ENCODE results near the gene PPP2R2B. TPM values are rescaled to one million over a fixed set of nuclear protein-coding genes. Genes with fewer than 3 reads are reported as not detected.

The PPP2R2B gene
- total RNA-seq, 1 donor from 2014 or later: 2.2 TPM

DNA sequence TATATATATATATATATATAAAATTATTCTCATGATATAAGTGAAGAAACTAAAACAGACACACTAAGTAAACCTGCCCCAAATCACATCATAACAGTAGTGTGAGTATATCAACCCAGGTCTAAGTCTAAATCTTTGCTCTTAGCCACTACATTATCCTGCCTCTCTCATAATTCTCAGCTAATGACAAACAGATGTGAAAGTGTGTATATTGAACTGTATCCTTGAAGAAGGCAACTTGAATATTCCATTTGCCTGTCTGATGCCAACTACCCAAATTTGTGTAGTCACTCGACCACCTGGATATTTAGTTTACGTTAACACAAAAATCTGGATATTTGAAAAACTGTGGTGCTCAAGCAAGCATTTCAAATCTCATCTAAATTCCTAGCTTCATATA, 97.4 kb downstream of the PPP2R2B start:
- DNase-seq: no peak

DNA sequence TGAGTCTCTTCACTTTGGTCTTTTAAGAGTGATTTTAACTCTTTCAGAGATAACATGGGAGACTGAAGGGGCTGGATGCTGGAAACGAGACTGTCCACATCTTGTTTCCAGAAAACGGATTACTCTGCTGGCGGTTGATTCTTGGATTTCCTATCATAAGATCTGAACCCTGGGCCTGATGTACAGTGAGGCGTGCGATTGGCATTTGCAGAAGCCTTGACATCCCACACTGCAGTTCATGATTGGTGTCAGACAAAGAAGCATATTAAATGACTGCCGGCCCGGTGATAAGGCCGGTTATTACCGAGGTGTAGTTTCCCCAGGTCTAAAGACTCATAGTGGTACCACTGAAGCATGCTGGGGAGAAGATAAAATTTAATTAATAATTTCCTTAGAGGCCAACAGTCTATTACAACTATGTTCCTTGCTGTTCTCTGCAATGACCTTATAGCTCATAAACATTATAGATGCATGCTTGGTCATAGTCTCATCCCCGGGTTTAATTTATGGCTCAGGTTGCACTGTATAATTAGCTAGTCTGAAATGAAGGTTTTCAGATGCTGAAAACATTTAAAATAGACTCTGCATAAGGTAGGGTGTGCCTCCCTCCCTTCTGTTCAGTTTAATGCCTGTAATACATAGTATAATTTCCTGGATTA, 99.2 kb downstream of the PPP2R2B start:
- no peak for DNase-seq

DNA sequence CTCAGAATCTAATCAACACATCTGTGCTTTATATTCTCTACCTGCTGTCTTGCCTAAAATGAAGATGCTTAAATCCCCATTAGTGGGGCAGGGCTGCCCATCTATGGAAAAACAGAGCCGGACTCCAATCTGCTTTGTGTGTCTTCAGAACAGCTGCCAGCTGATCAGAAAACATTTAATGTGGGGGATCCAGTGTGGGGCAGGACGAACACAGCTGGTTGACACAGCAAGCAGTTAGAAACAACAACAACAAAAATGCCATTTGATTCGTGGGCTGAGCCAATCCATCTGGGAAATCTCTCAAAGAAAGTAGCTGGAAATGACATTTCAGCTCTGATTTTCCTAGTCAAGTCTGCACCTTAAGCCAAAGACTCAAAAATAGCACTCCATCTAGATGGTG, 99.8 kb downstream of the PPP2R2B start:
- no peak for DNase-seq

DNA sequence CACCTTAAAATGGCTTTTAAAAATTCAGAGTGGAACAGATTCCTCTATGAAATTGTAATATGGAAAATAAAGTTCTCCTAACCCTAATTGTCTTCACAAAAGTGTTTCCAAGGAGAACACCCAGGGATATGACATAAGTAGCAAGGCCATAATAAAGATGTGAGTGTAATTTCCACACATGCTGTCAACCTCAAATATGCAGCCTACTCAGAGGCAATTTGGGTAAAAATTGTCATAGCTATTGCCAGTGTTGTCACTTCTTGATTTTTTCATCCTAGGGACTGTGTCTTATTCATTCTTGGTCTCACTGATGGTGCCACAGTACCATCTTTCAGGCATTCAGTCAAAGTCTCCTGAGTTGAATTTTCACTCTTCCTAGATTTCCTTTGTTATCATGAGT, 100.3 kb downstream of the PPP2R2B start:
- DNase-seq: no peak

DNA sequence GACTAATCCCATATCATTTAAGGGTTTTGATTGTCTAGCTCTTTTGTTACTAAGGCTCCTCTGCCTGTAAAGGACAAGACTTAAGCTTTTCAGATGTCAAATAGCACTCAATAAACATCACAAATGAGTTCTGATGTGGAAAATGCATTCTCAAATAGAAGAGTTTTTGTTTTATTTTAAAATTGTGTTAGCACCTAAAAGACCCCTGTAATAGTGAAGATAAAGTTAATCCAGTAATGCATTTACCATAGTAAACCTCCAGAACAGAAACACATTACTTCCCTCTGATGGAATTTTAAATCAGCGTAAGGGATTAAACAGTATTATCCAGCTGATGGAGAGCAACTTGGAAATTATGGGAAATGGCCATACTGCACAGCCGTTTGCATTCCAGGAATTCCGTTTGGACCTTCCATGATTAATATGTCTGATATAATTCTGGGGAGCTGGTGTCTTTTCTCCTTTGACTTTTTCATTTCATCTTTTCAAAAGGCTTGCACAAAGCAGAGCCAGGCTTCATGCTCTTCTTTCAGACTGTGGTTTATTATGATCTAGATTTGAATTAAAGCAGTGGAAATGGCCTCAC, 105.6 kb downstream of the PPP2R2B start:
- no peak for DNase-seq

DNA sequence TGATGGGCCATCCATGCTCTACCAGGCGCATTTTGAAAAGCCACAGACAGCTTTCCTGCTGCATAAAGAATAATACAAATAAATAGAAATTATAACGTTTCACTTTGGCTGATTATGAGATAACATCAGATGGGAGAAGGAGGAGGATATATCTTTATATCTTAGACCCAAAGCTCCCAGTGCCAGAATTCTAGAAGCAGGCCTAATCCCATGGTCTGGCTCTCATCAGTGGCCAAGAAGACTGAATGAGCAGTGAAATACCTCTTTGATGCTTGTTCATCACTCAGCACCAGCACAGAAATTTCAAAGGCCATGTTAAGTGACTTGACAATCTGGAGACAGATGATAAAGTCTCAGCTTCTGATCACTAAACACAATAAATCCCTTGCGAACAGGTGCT, 107.6 kb downstream of the PPP2R2B start:
- DNase-seq: no peak

DNA sequence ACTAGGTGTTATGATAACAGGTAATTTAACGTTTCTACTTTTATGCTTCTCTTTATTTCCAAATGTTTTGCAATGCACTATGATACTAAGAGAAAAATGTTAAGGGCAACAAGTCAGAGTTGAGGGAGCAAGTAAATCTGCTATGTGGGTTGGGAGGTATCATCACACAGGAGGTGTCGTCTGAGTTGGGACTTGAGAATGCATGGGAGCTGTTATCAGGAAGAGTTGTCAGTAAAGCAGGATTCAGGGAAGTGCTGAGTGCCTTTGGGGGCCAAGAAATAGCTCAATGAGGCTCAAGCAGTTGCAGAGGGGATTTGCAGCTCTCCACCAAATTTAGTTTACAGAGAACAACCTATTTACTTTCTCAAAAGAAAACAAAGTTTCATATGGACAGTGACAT, 108.0 kb downstream of the PPP2R2B start:
- DNase-seq: no peak

DNA sequence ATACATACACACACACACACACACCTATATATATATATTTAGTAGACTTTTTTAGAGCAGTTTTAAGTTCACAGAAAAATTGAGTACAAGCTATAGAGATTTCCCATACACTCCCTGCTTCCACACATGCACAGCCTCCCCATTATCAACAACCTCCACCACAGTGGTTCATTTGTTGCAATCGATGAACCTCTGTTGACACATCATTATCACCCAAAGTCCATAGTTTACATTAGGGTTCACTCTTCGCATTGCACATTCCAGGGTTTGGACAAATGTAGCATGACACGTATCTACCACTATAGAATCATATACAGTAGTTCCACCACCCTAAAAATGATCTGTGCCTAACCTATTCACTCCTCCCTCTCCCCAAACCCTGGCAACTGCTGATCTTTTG, 111.0 kb downstream of the PPP2R2B start:
- DNase-seq: no peak

DNA sequence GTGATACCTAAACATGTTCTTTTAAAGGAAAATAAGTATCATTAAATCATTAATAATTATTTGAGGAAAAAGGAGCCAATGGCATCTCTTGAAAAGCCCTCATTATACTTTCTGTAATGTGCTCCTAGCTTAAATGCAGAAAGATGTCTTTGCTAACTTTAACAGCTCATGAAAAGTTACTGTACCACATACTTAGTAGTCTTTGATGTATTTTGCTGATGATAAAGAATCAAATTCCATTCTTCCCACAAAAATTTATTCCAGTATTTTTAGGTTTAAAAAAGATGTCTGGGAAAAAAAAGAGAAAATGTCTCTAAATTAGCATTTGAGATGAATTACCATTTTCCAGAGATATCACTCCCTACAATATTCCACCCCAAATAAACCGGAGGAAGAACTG, 112.5 kb downstream of the PPP2R2B start:
- no peak for DNase-seq

DNA sequence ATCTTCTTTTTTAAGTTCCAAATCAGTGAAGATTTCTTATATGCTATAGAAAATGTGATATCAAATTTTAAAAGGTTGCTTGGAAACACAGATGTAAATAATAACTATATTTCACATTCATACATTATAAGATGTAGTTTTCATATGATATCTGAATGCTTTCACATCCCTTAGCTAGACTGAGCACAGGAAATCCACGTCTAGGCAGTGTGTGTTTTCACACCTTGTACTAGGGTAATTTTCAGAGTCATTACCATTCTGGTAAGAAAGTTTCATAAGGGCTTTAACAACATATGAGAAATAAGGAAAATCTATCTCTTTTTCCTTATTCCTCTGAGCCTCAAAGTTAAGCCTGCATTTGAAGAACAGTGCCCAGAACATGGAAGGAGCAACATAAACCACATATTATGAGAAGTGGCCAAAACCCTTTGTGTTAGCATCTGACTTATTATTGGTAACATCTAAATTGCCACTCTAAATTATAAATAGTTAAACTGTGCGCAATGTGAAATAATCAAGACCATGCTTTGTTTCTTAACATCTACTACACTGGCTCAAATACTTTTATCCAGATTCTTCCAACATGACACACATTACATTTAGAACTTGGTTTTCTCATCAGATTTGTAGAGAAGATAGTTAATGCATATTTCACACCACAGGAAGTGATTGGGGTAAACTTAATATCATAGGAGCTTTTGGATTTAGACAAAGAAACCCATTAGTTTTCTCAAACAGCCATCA, 113.3 kb downstream of the PPP2R2B start:
- no peak for DNase-seq

DNA sequence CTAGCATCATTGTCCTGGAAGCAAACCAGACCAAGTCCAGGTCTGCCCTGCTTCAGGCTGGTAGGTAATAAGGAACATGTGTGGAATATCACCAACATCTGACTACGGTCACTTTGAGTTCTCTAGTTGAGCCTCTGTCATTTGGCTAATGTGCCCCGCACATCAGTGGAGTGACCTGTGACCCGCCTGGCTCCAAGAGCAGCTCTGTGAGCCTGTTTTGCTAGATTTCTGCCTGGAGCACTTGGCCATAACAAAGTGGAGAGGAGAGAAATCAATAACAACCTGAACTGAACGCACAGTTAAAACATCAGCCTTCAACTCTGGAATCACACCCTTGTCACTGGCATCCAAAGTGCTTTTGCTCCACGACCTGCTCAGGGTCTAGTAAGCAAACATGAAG, 115.7 kb downstream of the PPP2R2B start:
- no peak for DNase-seq

DNA sequence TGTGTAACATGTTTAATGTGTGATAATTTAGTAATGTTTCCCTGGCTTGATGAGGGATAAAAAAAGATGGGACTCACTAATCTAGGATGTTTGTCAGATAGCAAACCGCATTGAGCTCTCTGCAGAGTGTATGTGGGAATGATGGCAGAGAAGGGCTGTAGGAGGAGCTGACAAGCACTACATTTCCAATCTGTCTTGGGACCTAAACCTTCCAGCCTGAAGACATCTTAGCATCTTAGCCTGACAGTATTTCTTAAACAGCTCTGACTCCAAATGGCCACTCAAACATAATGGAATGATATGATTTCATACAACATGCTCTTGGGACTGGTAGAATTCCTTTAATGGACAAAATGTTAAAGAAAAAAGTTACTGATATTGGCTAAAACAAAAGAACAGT, 116.7 kb downstream of the PPP2R2B start:
- peak; percentile 42 for DNase-seq

DNA sequence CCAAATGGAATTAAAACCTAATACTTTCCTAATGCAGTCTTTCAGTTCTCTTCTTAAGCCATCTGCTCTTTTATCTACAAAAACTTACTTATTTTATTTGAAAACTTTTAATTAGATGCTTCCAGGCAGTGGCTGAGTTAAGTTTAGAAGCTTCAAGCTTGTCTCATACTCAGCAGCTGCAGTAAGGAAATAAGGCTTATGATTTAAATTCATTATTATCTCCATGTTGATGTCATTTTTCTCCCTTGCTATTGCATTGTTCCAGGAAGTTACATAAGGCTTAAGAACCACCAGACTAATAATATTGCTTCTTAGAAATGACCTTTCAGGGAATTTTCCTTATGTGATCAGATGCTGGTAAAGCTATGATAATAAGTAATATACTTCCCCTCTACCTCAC, 119.6 kb downstream of the PPP2R2B start:
- DNase-seq: no peak

DNA sequence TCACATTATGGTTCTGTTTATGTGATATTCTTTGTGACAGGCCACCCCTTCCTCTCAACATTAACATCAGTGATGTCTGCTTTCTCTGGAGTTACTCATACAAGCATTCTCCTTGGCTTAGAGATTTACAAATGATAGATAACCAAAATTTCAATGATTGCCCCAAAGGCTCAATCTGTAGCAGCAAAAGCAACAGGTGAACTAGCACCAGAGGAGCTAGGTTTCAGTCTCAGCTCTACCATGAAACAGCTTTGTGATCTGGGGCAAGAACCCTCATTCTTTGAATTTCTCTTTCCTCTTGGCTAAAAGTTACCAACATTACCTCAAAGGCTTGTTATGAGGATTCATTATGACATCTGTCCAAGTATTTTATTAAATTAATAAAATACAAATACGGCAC, 120.5 kb downstream of the PPP2R2B start:
- DNase-seq: no peak

DNA sequence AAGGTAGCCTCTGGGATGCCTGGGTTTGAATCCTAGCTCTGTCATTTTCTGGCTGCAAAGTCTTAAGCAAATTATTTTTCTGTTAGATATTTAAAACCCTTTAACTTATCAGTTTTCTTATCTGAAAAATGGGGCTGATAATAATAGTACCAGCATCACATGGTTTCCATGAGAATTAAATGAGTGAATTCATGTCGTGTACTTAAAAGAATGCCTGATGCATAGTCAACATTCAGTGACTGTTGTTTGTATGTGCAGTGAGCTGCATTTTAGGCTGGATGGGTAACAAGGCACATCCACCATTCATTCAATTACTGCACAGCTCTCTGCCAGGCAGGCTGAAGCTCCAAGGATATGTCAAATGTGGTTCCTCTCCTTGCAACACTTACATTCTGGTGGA, 122.0 kb downstream of the PPP2R2B start:
- no peak for DNase-seq

DNA sequence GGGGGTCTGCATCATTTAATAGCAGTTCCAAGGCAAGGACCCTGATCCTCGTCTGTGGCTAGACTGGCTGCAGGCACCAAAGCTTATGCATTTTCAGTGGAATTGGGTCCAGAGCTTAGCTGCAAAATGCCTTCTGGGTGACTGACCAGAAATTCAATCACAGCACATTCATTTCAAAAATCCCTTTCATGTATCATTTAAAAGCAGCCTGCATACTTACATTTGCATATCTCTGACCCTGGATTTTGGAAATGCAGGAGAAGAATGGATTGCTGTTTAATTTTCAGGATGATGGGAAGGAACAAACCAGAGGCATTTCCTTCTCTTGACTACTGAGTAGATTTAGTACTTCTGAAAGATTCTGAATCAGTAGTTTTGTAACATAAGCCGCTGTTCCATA, 122.8 kb downstream of the PPP2R2B start:
- DNase-seq: no peak

DNA sequence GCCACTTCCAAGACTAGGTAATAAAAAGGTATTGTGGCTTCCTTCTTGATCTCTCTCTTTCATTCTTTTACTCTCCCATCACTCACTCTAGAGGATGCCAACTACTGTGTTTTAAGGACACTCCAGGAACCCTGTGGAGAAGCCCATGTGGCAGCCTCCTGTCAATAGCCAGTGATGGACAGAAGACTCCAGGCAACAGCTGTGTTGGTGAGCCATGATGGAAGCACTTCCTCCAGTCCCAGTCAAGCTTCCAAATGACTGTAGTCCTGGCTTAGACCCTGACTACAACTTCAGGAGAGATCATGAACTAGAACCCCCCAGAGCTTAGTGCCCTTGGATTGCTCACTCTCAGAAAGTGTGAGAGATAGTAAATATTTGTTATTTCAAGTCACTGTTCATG, 123.9 kb downstream of the PPP2R2B start:
- no peak for DNase-seq

DNA sequence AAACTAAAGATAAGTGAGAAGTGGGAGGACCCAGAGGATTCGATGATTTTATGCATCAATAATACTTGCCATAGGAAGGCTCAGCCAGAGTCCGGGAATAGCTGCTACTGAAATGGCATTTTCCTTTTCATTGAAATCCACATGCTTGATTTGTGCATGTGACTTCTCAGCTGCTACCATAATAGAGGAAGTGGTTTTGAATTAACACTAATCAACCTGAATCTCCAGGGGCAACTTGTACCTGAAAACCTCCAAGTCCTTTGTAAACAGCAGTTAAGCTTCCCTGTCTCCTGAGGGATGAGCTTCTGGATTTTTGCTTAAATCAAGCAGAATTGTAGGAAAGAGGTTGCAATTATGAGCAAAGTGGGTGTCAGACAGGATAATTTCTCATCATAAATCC, 124.9 kb downstream of the PPP2R2B start:
- DNase-seq: no peak

DNA sequence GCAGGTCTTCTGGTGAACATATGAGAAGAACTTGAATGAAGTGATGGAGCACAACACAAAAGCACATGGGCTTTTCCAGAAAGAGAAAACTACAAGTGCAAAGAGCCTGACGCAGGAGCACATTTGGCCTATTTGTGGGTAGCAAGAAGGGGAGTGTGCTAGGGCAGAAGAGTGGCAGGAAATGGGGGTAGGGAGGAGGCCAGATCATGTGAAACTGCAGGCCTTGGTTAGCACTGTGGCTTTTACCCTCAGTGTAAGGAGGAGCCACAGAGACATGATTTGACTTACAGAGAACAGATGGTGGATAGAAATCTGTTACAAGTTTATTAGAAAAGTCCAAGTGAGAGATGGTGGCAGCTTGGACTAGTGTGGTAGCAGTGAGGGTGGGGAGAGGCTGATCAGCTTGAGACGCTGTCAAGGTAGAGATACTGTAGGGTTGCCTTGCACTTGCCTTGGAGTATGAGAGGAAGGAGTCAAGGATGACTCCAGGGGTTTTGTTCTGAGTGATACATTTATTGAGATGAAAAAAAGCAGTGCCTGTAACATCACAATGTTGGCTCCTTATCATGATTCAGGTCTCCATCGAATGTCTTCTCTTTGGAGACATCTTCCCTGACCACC, 126.7 kb downstream of the PPP2R2B start:
- no peak for DNase-seq

DNA sequence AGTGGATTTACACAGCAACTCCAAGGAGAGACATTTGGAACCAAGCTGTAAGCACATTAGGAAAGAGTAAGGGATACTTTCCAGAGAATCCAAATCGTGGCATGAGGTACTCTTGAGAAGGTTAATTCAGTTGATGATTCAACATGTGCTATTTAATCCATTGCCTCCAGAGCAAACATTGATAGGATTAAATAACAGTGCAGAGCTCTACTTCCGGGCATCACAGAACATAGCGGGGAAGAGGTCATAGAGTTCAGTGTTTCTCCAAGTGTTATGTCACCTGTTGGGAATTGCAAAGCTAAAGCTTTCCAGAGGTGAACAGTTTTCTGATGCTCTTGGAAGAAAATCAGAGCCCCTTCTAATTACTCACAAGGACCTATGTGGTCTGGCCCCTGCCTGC, 127.5 kb downstream of the PPP2R2B start:
- no peak for DNase-seq

DNA sequence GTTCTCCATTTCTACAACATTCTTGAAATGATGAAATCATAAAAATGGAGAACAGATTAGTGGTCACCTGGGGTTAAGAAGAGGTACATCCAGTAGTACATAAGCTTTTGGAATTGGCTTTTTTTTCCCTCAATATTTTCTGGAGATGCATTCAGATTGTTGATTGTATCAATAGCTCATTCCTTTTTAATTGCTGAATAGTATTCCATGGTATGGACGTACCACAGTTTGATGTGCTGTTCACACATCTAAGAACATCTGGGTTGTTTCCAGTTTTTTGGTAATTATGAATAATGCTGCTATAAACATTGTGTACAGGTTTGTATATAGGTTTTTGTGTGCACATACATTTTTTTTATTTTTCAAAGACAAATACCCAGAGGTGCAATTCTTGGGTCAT, 130.0 kb downstream of the PPP2R2B start:
- no peak for DNase-seq

DNA sequence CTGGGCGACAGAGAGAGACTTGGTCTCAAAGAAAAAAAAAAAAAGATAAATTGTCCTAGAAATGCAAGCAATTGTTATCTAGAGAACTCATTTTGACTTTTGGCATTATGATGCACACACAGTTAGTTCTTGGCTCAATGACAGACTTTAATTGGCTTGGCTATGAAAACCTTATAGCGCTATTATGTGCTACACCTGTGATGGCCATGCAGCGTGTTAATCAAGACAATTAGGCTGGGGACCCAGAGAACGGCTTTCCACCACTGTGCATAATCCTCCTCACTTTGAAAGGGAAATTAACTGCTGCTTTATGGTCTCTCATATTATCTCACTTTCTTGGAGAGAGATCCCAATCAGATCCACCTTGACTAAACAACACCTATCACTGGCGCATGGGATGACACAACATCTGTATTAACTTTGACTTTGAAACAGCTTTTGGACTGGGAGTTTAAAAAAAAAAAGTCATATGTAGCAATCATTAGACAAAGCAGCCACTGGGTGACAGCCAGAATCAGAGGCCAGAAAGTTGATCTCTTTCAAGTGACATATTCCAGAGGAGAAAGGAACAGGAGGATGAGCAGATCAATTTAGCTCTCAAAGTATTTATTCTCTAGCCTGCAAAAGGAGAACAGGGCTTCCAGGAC, 132.5 kb downstream of the PPP2R2B start:
- DNase-seq: no peak
